GM19452 (cell line): Measurements from ENCODE around the gene NME3.

Experiments used
- ATAC-seq: cut with Tn5 transposase; IDR thresholded peaks from one replicate; pipeline ENCODE4 v1.9.1; 2021; ENCODE audit not compliant: unreplicated experiment

NME3 gene

GRCh38 chr16:1770328-1771187 lies 785 bp downstream of the NME3 start:
- ATAC-seq, result no peak

- no peak for ATAC-seq
These were observed 1.7 kb downstream of the NME3 start for GRCh38 chr16:1769402-1770300.

- no peak for ATAC-seq
These were observed 2.5 kb downstream of the NME3 start for GRCh38 chr16:1768767-1769401.

- no peak for ATAC-seq
These were observed 3.1 kb downstream of the NME3 start for GRCh38 chr16:1768061-1768766.

GRCh38 chr16:1767116-1767994 lies 4.0 kb downstream of the NME3 start:
- no peak for ATAC-seq

- ATAC-seq, result no peak
These were observed 4.6 kb downstream of the NME3 start for GRCh38 chr16:1766701-1767100.

GRCh38 chr16:1766231-1766630 lies 5.1 kb downstream of the NME3 start:
- no peak for ATAC-seq

GRCh38 chr16:1765826-1766225 lies 5.5 kb downstream of the NME3 start:
- ATAC-seq, result no peak

GRCh38 chr16:1764971-1765370 lies 6.4 kb downstream of the NME3 start:
- no peak for ATAC-seq

- ATAC-seq, result no peak
These were observed 7.5 kb downstream of the NME3 start for GRCh38 chr16:1763521-1764511.

GRCh38 chr16:1762879-1763520 lies 8.3 kb downstream of the NME3 start:
- ATAC-seq, result no peak

- no peak for ATAC-seq
These were observed 9.0 kb downstream of the NME3 start for GRCh38 chr16:1762196-1762878.

GRCh38 chr16:1761751-1762150 lies 9.6 kb downstream of the NME3 start:
- ATAC-seq, result no peak

- ATAC-seq, result no peak
These were observed 10.4 kb downstream of the NME3 start for GRCh38 chr16:1760911-1761310.

GRCh38 chr16:1759511-1759910 lies 11.8 kb downstream of the NME3 start:
- ATAC-seq, result no peak

- ATAC-seq, result no peak
These were observed 12.4 kb downstream of the NME3 start for GRCh38 chr16:1758923-1759322.

GRCh38 chr16:1757714-1758461 lies 13.5 kb downstream of the NME3 start:
- no peak for ATAC-seq
